GM18508 (cell line): ENCODE measurements around the gene RBM23.
"Not testable (repeated sequence)": the region's sequence is repeated elsewhere in the genome, so short reads cannot be mapped to it uniquely, and the experiment has no call there.

ENCODE experiments used
- ATAC-seq: cut with Tn5 transposase; IDR thresholded peaks from one replicate; pipeline ENCODE4 v1.9.1; 2021; ENCODE audit warnings: moderate number of reproducible peaks; ENCODE audit not compliant: insufficient read depth, unreplicated experiment

Gene RBM23

DNA sequence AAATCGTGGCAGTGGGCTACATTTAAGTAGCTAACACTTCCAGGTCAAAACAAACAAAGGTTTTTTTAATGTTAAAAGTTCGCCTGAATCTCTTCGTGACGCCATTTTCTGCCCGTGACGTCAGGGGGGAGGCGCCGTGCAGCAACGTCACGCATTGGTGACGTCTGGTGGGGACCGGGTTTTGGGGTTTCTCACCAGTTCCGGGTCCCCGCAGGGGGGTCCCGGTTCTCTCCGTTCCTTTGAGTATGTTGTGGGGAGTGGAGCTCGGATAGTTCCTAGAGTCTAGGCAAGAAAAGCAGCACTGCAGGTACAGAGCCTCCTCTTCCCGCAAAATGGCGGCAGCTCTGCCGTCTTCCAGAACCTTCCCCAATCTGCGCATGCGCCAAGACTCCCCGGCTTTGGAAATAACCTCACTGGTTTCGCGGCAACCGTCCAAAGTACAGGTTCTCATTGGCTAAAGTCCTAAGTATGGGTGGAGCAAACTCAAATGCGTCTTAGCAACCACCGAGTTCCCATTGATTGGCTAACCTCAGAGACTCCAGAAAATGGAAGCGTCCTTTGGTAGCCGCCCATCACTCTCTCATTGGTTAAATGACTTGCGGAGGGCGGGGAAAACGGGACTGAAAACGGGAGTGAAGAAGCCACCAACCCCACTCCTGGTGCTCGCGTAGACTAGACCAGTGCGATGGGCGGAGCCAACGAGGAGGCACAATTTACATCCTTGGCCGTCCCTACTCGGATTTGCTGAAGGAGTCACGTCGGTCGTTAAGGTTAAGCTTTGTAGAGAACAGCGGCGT lies at the start of gene RBM23:
RBM23 (minus strand) TSS at position 346 of the 797 bp plus-strand sequence.
- peak; percentile 92 for ATAC-seq

DNA sequence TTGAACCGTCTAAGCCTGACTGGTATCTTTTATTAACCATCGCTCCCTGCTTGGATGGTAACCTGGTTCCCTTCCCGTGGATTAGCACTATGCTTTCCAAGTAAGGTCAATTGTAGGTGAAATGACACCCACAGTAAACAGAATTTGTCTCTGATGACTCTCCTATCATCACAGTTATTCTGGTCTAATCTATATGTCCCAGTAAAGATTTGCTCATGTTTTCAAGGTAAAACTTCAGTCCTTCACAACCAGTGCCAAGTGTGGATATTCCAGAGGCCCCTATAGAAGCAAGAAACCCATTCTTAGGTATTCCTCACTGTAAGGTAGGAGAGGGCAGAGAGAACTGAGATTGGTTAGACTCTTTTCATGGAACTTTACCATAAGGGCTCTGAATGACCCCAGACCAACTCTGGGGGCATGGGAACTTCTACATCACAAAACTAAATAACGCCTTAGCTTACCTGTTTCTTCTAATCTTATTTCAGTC lies 47.9 kb upstream of the RBM23 start:
- no peak for ATAC-seq

DNA sequence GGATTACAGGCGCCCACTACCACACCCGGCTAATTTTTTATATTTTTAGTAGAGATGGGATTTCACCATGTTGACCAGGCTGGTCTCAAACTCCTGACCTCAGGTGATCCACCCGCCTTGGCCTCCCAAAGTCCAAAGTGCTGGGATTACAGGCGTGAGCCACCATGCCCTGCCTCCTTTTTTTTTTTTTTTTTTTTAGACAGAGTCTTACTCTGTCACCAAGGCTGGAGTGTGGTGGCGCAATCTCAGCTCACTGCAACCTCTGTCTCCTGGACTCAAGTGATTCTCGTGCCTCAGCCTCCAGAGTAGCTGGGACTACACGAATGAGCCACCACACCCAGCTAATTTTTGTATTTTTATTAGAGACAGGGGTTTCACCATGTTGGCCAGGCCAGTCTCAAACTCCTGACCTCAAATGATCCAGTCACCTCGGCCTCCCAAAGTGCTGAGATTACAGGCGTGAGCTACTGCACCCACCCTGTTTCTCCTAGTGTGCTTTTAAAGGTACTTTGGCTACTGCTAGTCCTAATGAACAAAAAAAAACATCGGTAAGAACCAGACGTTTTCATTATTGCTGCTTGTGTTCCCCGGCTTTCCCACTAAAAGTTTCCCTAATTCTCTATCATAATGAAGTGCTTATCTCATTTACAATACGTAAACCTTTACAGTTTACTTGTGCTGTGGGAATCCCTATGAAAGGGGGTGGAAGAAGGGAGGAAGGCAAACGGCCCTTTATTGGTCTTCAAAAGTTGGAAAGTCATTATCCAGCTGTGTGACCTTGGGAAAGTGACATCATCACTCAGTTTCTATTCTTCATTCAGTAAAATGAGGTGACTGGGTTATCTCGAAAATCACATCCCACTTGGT lies 47.2 kb upstream of the RBM23 start:
- not testable (repeated sequence) for ATAC-seq

DNA sequence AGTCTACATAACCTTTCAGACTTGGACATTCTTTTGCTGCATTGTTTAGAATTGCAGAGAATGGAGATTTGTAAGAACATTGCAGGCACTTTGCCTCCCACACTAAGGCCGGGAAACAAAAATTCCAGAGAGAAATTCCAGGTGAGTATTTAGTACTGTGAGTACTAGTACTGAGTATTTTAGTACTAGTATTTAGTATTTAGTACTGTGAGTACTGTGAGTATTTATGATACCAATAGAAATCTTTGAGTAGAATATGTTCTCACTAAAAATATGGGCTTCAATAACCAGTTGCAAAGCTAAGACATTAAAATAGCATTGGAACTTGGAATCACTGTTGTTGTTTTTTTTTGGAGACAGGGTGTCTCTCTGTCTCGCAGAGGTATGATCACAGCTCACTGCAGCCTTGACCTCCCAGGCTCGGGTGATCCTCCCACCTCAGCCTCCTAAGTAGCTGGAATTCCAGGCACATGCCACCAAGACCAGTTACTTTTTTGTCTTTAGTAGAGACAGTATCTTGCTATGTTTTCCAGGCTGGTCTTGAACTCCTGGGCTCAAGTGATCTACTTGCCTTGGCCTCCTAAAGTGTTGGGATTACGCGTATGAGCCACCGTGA lies 43.2 kb upstream of the RBM23 start:
- ATAC-seq, result no peak

DNA sequence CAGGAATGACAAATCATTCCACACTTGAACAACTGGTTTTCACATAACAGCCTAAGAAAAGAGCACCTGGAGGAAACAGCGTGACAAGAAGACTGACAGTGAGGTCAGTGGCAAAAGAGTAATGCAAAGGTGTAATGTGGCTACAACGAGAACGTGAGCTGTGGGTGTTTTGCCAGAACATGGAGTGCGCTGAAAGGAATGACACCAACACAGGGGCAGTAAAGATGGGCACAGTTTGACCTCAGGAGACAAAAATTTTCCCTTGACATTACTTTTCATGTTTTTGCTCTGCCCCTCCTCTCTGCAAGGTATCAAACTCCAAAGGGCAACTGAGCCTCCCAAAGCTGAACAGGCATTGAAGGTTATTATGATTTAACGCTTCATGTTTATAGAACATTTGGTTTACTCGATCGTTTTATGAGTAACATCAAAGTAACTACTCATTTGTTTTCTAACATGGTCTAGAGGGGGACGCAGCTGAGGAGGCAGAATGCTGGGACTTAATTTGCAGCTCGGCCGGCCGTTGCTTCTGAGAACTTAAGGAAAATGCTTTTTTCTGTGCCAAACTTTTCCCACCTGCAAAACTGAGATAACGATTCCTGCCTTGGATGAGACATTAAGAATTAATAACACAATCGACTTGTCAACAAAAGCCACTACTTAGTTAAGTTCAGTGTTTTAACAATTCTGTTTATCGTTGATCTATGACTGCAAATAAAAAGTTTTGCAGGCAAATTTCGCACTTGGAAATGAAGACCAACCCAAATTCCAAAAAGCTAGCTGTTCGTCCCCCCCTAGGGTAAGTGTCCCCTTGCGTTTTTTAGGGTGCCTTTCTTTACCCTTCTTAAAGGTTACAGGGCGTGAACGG lies 37.0 kb upstream of the RBM23 start:
- ATAC-seq, result no peak

DNA sequence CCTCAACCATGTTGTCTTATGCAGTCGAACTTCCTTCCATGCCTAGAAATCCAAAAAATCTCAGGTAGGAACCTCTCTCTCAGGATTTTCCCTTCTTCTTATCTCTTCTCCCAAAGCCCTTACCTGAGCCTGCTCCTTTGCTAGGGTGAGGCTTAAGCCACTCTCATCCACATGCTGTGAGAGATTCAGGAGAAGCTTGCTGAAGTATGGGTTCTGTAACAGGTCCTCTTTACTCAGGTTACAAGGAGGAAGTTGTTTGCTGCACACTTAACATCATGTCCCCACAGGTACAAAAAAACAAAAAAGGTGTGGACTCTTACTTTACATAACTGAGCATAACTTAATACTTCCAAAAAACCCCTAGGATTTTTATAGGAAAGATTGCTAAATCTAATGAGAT lies 33.5 kb upstream of the RBM23 start:
- no peak for ATAC-seq

DNA sequence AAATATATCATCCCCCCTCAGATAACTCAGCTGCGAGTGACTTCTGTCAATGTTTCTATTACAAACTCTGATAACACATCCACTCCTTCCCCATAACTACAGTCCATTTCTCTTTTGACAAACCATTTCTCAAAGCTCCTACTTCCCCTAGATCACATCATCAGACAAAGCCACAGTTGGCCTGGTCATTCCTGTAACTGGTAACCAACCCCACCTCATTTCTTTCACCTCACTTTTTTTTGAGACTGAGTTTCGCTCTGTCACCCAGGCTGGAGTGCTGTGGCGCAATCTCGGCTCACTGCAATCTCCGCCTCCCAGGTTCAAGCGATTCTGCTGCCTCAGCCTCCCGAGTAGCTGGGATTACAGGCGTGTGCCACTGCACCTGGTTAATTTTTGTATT lies 32.8 kb upstream of the RBM23 start:
- not testable (repeated sequence) for ATAC-seq

DNA sequence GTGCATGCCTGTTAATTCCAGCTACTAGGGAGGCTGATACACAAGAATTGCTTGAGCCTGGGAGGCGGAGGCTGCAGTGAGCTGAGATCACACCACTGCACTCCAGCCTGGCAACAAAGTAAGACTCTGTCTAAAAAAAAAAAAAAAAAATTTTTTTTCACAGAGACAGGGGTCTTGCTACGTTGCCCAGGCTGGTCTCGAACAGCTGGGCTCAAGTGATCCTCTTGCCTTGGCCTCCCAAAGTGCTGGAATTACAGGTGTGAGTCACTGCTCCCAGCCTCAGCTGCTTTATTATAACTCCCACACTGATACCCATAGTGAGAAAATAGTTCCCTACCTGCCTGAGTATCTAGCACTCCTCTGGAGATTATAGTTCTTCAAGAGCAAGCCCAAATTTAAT lies 26.7 kb upstream of the RBM23 start:
- no peak for ATAC-seq

DNA sequence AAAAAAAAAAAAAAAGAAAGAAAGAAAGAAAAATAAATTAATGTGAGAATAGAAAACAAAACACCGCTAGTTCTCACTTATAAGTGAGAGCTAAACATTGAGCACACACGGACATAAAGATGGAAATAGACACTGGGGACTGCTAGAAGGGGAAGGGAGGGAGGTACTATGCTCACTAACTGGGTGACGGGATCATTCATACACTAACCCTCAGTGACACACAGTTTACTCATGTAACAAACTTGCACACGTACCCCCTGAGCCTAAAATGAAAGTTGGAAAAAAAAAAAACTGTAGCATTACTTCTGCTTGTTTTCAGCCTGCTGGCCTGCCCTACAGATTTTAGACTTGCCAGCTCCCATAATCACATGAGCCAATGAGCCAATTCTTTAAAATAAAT lies 20.7 kb upstream of the RBM23 start:
- ATAC-seq, result no peak

DNA sequence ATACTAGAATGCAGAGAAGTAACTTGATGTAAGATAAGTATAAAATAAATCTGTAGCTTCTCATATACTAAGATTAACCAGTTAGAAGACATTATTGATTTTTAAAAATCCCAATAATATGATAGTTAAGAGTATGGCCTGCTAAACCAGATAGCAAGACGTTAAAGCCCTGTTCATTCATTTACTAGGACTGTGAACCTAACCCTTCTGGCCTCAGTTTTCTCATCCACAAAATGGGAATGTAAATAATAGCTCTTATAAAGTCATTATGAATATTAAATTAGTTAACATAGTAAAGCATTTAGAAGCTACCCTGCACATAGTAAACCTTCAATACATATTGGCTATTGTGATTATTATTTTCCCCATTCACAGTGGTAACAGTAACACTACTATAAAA lies 16.2 kb upstream of the RBM23 start:
- ATAC-seq, result no peak

DNA sequence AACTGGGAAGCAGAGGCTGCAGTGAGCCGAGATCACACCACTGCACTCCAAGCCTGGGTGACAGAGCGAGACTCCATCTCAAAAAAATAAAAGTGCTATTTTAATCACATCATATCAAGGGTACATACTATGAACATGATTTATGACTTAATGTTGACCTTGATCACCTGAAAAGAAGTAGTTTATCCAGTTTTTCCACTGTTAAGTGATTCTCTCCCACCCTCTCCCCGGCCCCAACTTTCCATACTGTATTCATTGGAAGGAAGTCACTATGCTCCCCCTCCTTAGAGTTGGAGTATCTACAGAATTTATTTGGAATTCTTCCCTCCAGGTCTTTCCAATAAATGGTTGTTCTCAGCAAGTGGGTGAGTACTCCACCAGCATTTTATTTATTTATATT lies 13.2 kb upstream of the RBM23 start:
- ATAC-seq, result no peak

DNA sequence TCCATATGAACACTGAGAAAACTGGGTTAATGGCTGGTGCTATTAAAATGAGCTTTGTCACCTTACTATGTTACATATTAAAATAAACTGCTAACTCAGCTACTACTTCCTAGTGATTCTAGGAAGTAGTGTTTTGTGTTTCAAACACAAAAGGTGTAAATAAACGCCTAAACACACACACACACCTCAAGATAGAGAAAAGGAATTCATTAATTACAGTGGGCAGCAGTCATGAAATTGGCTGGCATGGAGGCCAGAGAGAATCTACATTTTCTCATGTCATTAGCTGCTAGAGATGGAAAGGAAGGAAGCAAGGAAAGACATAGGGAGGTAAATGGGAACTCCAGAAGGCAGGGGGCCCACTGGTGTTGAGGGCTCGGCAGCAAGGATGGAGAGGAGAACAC lies 11.0 kb upstream of the RBM23 start:
- ATAC-seq, result no peak

DNA sequence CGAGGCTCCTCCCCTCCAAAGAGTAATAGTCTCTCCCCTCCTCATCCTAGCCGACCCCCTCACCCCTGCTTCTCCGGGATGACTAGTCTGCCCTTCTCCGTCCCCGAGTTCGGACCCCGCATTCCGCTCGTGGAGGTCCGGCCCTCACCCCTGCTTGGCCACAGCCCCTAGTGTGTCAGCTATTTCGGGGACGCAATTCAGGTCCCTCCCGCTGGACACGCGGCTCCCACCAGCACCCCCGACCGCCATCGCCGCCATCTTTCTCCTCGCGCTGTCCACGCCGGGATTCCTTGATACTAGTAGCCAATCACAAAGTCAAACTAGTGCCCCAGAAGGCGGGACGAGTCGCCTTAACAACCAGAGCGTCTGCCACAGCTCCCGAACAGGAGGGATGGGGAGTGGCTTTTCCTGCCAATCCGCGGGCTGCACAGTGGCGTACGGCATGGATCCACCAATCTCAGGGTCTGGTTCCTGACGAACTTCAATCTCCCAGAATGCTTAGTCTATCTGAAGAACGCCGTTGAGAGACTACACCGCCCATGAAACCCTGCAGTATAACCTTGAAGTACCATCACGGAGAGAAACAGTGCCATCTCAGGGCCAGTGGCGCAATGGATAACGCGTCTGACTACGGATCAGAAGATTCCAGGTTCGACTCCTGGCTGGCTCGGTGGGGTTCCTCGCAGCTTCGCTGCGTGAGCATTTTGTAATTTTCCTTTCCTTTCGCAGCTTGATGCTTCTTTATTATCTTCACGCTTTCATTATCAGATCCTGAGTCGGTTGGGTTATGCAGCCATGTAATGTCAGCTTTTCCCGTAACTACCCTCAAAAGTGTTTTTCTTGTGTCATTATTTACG lies 10.4 kb upstream of the RBM23 start, which contains the start of gene PRMT5:
PRMT5 (minus strand) TSS at position 273 of the 857 bp plus-strand sequence; CDS start at position 258, 15 bp downstream.
- peak; percentile 84 for ATAC-seq

DNA sequence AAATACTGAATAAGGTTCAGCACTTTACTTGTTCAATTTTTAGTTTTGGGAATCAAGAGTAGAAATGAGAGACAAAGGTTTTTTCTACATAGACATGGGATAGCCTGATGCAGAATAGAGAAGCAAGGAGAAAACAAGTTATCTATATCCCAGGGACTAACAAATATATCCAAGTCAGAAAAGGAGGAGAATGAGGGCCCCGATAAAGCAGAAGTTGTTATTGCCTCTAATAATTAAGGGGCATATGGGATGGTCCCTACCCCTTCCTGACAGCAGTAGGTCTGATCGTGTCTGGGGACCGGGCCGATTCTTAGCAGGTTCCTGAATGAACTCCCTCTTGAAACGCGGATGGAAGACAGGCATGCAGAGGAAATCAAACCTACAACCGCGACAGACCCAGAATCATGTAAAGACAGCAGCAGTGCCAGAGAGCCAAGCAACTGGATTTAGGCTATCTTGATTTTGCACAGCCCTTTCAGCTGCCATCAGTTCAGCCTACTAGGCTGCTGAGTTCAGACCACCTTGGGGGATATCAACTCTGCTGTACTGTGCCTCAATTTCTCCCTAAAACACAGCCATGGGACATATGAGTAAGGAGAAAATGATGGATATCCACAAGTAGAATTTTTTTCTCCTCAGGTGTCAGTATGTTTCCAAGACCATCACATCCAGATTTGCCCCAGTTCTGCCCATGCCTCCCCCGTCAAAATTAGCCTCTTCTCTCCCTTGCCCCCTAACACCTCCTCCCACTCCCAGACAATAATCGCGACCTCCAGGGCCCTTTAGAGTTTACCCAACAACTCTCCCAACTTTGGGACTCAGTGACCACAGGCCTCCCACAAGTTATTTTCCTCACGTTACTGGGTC lies 9.5 kb upstream of the RBM23 start:
- no peak for ATAC-seq

DNA sequence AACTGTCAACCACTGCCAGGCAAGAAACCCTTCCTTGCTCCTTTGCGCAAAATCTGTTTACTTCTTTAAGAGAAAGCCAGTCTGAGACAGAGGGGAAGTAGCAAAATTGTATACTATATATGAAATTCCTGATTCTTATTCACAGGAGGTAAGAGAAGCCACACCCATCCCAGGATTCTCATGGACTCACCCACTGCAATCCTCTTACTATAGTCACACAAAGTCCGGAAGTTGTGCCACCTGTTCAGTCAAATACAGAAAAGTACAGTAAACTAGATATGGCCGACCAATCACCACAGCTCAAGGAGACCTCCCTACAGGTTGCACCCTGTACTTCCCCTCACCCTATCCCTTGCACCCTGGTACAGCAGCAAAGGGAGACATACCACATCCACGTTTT lies 7.4 kb upstream of the RBM23 start:
- no peak for ATAC-seq

DNA sequence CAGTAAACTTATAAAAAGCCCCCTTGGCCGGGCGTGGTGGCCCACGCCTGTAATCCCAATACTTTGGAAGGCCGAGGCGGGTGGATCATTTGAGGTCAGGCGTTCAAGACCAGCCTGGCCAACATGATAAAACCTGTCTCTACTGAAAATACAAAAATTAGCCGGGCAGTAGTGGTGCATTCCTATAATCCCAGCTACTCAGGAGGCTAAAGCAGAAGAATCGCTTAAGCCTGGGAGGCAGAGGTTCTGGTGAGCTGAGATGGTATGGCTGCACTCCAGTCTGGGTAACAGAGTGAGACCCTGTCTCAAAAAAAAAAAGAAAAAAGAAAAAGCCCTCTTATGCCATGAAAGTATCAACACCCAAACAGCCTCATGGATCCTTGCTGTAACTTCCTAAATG lies 6.6 kb upstream of the RBM23 start:
- no peak for ATAC-seq

DNA sequence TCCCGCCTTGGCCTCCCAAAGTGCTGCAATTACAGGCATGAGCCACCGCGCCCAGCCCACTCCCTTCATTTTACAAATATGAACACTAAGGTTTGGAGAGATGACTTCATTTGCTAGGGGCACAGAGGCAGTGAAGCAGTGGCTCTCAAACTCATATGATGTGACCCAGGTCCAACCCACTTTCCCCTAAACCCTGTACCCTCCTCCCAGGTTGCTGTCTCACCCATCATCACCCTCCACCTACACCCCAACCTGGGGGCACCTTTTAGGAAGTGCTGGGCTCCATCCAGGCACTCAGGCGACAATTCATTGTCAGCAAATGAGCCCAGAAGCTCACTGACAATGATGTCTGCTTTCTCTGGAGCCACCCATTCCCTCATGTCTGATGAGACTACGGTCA lies 4.8 kb upstream of the RBM23 start:
- ATAC-seq, result no peak

DNA sequence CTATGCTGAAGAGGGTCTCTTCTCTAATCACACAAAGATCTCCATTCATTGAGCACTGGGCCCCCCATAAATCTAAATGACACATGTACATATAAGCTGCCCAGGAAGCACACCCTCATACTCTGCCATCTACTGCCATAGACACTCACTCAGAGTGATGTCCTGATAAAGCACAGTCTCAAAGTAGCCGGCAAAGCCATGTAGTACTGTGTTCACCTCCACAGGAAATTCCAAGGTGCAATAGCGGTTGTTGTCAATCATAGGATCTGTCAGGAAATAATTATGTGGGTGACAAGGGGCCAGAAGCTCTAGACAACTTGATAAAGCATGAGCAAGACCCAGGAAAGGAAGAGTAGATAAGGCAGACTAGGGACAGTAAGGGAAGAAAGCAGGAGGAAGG lies 3.3 kb upstream of the RBM23 start:
- ATAC-seq, result no peak
